H1 (cell line): ENCODE measurements around the gene TNRC6C. TPM values are rescaled to one million over a fixed set of nuclear protein-coding genes. Genes with fewer than 3 reads are reported as not detected.

ENCODE experiments used
- CTCF ChIA-PET: fragments of 300-600 bp; sonication (Branson Sonifier 250); formaldehyde crosslinking; loops from one replicate; lab custom pipeline; 2021; ENCODE audit not compliant: partially characterized antibody; lab: Charles Lee
- POLR2A ChIA-PET: fragments of 300-600 bp; sonication (Branson Sonifier 250); formaldehyde crosslinking; loops from one replicate; lab custom pipeline; 2021; ENCODE audit warnings: inconsistent platforms; ENCODE audit not compliant: partially characterized antibody; lab: Charles Lee
- DNase-seq, 2 experiments: peaks; one replicate each; pipeline versions ENCODE4 v3.0.0 to v3.0.0-alpha.2; 2010 to 2022; ENCODE audit warnings: low spot score in 2 of 2, low read depth in 1 of 2, mixed read lengths in 1 of 2
- FAIRE-seq: peaks from 2 replicates; lab custom pipeline; 2011; peaks lifted over from hg19 to GRCh38; lab: Jason Lieb, UNC
- H2AFZ ChIP-seq: 2 replicates; pipeline ENCODE4 v1.8.1; 2012; ENCODE audit warnings: low read length, inconsistent platforms
- H2AK5ac ChIP-seq: 2 replicates; pipeline ENCODE4 v1.6.1; 2013; ENCODE audit warnings: low read depth, low read length
- H2BK120ac ChIP-seq: replicated peaks from 2 replicates; pipeline ENCODE3; 2013; ENCODE audit warnings: low read depth, low read length, inconsistent platforms
- H2BK12ac ChIP-seq: 2 replicates; pipeline ENCODE4 v1.6.1; 2013; ENCODE audit warnings: low read depth, low read length
- H2BK15ac ChIP-seq: 2 replicates; pipeline ENCODE4 v1.6.1; 2013; ENCODE audit warnings: low read length
- H2BK20ac ChIP-seq: 2 replicates; pipeline ENCODE4 v1.6.1; 2013; ENCODE audit warnings: low read length
- H2BK5ac ChIP-seq: 2 replicates; pipeline ENCODE4 v1.6.1; 2013; ENCODE audit warnings: low read depth, low read length
- H3K14ac ChIP-seq: 2 replicates; pipeline ENCODE4 v1.6.1; 2013; ENCODE audit warnings: inconsistent platforms; ENCODE audit not compliant: insufficient read length
- H3K18ac ChIP-seq: 2 replicates; pipeline ENCODE4 v1.6.1; 2013; ENCODE audit warnings: low read length; ENCODE audit errors: extremely low read depth
- H3K23ac ChIP-seq: 2 replicates; pipeline ENCODE4 v1.6.1; 2013; ENCODE audit warnings: inconsistent platforms; ENCODE audit not compliant: insufficient read length
- H3K23me2 ChIP-seq: 2 replicates; pipeline ENCODE4 v1.6.1; 2013; ENCODE audit warnings: low read depth, low read length
- H3K27ac ChIP-seq: 2 replicates; pipeline ENCODE4 v1.6.1; 2011; ENCODE audit warnings: low read depth, low read length, inconsistent platforms
- H3K27me3 ChIP-seq, 4 experiments: replicated peaks in 1 of 4; 1 replicate in 1 of 4; 2 replicates in 3 of 4; pipeline versions ENCODE4 v1.6.1 to v1.8.1; 2011 to 2013; ENCODE audit warnings: low read length in 3 of 4, mild to moderate bottlenecking in 3 of 4, inconsistent platforms in 2 of 4, mixed read lengths in 2 of 4, moderate library complexity in 1 of 4; ENCODE audit not compliant: control insufficient read depth in 3 of 4, insufficient read depth in 3 of 4; ENCODE audit errors: extremely low read depth in 1 of 4
- H3K36me3 ChIP-seq, 4 experiments: 2 replicates each; pipeline versions ENCODE4 v1.6.1 to v1.8.1; 2011 to 2013; ENCODE audit warnings: mild to moderate bottlenecking in 4 of 4, low read length in 3 of 4, moderate library complexity in 2 of 4, control low read depth in 1 of 4, inconsistent platforms in 1 of 4; ENCODE audit not compliant: insufficient read depth in 4 of 4, control insufficient read depth in 2 of 4
- H3K4ac ChIP-seq: replicated peaks from 2 replicates; pipeline ENCODE3; 2013; ENCODE audit warnings: low read length, low read depth, mixed read lengths, inconsistent platforms; ENCODE audit not compliant: insufficient read length
- H3K4me1 ChIP-seq, 4 experiments: replicated peaks in 1 of 4; 1 replicate in 1 of 4; 2 replicates in 3 of 4; pipeline versions ENCODE4 v1.6.1 to v1.8.1; 2011 to 2013; ENCODE audit warnings: low read length in 3 of 4, inconsistent platforms in 2 of 4, mixed read lengths in 1 of 4; ENCODE audit not compliant: insufficient read depth in 4 of 4, control insufficient read depth in 3 of 4
- H3K4me2 ChIP-seq, 2 experiments: 2 replicates each; pipeline versions ENCODE4 v1.6.1 to v1.8.1; 2011 to 2013; ENCODE audit warnings: low read depth in 2 of 2, low read length in 2 of 2, control low read depth in 1 of 2, inconsistent platforms in 1 of 2, mild to moderate bottlenecking in 1 of 2; ENCODE audit not compliant: insufficient read depth in 1 of 2
- H3K4me3 ChIP-seq, 4 experiments: fragments of 200-600, 300-600 bp in 1 of 4; sonication (generic), shearing (Covaris generic), sonication (Bioruptor Twin) in 1 of 4; 2 replicates each; pipeline versions ENCODE4 v1.5.1 to v1.8.1; 2011 to 2016; ENCODE audit warnings: low read length in 4 of 4, low read depth in 3 of 4, control low read depth in 2 of 4, inconsistent platforms in 2 of 4, mild to moderate bottlenecking in 2 of 4, mixed read lengths in 1 of 4, moderate library complexity in 1 of 4; ENCODE audit not compliant: insufficient read depth in 2 of 4; ENCODE audit errors: extremely low read depth in 1 of 4
- H3K56ac ChIP-seq: replicated peaks from 2 replicates; pipeline ENCODE3; 2013; ENCODE audit warnings: low read depth, mild to moderate bottlenecking, mixed read lengths, low read length, inconsistent platforms; ENCODE audit not compliant: insufficient read length
- H3K79me1 ChIP-seq: 2 replicates; pipeline ENCODE4 v1.6.1; 2013; ENCODE audit warnings: low read depth, low read length, control low read depth
- H3K79me2 ChIP-seq, 2 experiments: 2 replicates each; pipeline versions ENCODE4 v1.6.1 to v1.8.1; 2012 to 2013; ENCODE audit warnings: low read length in 2 of 2, mild to moderate bottlenecking in 2 of 2, inconsistent platforms in 1 of 2; ENCODE audit not compliant: insufficient read depth in 2 of 2, control insufficient read depth in 1 of 2
- H3K9ac ChIP-seq, 4 experiments: replicated peaks in 1 of 4; 1 replicate in 1 of 4; 2 replicates in 3 of 4; pipeline versions ENCODE4 v1.6.1 to v1.8.1; 2011 to 2013; ENCODE audit warnings: low read depth in 3 of 4, low read length in 3 of 4, control low read depth in 2 of 4, mild to moderate bottlenecking in 2 of 4, moderate library complexity in 2 of 4, inconsistent platforms in 1 of 4; ENCODE audit errors: extremely low read depth in 1 of 4
- H3K9me3 ChIP-seq, 2 experiments: 2 replicates each; pipeline versions ENCODE4 v1.6.1 to v1.8.1; 2012 to 2013; ENCODE audit warnings: mild to moderate bottlenecking in 2 of 2, moderate library complexity in 2 of 2, control low read depth in 1 of 2, inconsistent platforms in 1 of 2, low read depth in 1 of 2, low read length in 1 of 2, mixed read lengths in 1 of 2; ENCODE audit not compliant: insufficient read depth in 2 of 2
- H4K20me1 ChIP-seq, 2 experiments: replicated peaks in 1 of 2; 2 replicates each; pipeline versions ENCODE3 to v1.8.1; 2011 to 2013; ENCODE audit warnings: inconsistent platforms in 2 of 2, low read length in 2 of 2, mild to moderate bottlenecking in 1 of 2; ENCODE audit not compliant: insufficient read depth in 2 of 2, control insufficient read depth in 1 of 2
- H4K5ac ChIP-seq: 2 replicates; pipeline ENCODE4 v1.6.1; 2013; ENCODE audit warnings: low read length, low read depth, mixed read lengths, inconsistent platforms; ENCODE audit not compliant: insufficient read length
- H4K8ac ChIP-seq: 2 replicates; pipeline ENCODE4 v1.8.0; 2013; ENCODE audit warnings: mild to moderate bottlenecking, moderate library complexity, low read length, inconsistent platforms; ENCODE audit not compliant: insufficient read depth; ENCODE audit errors: extremely low read depth
- H4K91ac ChIP-seq: replicated peaks from 2 replicates; pipeline ENCODE3; 2013; ENCODE audit warnings: low read length, mixed read lengths, inconsistent platforms; ENCODE audit not compliant: insufficient read length
- ATF2 ChIP-seq: IDR thresholded peaks from 2 replicates; pipeline ENCODE4 v1.6.1; 2012; ENCODE audit warnings: low read length, inconsistent platforms
- HDAC2 ChIP-seq, 2 experiments: fragments of 300-600 bp in 1 of 2; sonication (generic) in 1 of 2; IDR thresholded peaks; 2 replicates each; pipeline ENCODE4 v1.6.1; 2011 to 2012; ENCODE audit warnings: low read depth in 2 of 2, low read length in 2 of 2, mild to moderate bottlenecking in 2 of 2, moderate library complexity in 2 of 2, borderline replicate concordance in 1 of 2, inconsistent platforms in 1 of 2
- MAFK ChIP-seq: IDR thresholded peaks from 2 replicates; pipeline ENCODE4 v1.6.1; 2012; ENCODE audit warnings: low read depth, mild to moderate bottlenecking, improper control_type of control experiment, low read length
- NRF1 ChIP-seq: IDR thresholded peaks from 2 replicates; pipeline ENCODE4 v1.6.1; 2011; ENCODE audit warnings: mild to moderate bottlenecking, low read depth, low read length, improper control_type of control experiment
- RAD21 ChIP-seq, 2 experiments: IDR thresholded peaks in 1 of 2; conservative IDR thresholded peaks in 1 of 2; 2 replicates each; pipeline ENCODE4 v1.6.1; 2011; ENCODE audit warnings: low read depth in 2 of 2, low read length in 2 of 2, improper control_type of control experiment in 1 of 2, inconsistent platforms in 1 of 2, mild to moderate bottlenecking in 1 of 2, moderate library complexity in 1 of 2
- RXRA ChIP-seq: IDR thresholded peaks from 2 replicates; pipeline ENCODE4 v1.6.1; 2011; ENCODE audit warnings: low read depth, mild to moderate bottlenecking, low read length, moderate library complexity; ENCODE audit not compliant: insufficient read depth
- SAP30 ChIP-seq: fragments of 300-600 bp; sonication (generic); IDR thresholded peaks from 2 replicates; pipeline ENCODE4 v1.7.1; 2012; ENCODE audit warnings: low read length, moderate library complexity, mild to moderate bottlenecking, inconsistent platforms; ENCODE audit not compliant: insufficient read depth, insufficient replicate concordance
- SIRT6 ChIP-seq: IDR thresholded peaks from one replicate; pipeline ENCODE4 v1.7.1; 2012; ENCODE audit warnings: low read length, inconsistent platforms
- SIX5 ChIP-seq: IDR thresholded peaks from 2 replicates; pipeline ENCODE4 v1.6.1; 2011; ENCODE audit warnings: mild to moderate bottlenecking, low read depth, low read length
- SP4 ChIP-seq: IDR thresholded peaks from 2 replicates; pipeline ENCODE4 v1.6.1; 2012; ENCODE audit warnings: low read length, inconsistent platforms
- SUZ12 ChIP-seq: fragments of 200-600 bp; sonication (generic); IDR thresholded peaks from 2 replicates; pipeline ENCODE4 v1.6.1; 2012; ENCODE audit warnings: mild to moderate bottlenecking, inconsistent platforms, low read length, moderate library complexity, mixed read lengths
- TAF1 ChIP-seq: IDR thresholded peaks from 2 replicates; pipeline ENCODE4 v1.6.1; 2011; ENCODE audit warnings: mild to moderate bottlenecking, low read depth, low read length
- WGBS, 2 experiments: shearing (Covaris generic) in 1 of 2; methylation state at CpG; one replicate each; pipeline versions ENCODE4 v1.1.6 to v1.1.7; 2013 to 2015; ENCODE audit warnings: low lambda C conversion rate in 2 of 2, mixed read lengths in 2 of 2, inconsistent platforms in 1 of 2, low coverage in 1 of 2, missing lambda C conversion rate in 1 of 2; ENCODE audit not compliant: insufficient replicate concordance in 2 of 2, insufficient coverage in 1 of 2, insufficient read length in 1 of 2; ENCODE audit errors: extremely low coverage in 1 of 2, missing lambda C conversion rate in 1 of 2; 5-methylcytosine and 5-hydroxymethylcytosine counted together
- polyA plus RNA-seq, 7 experiments: library from polyadenylated mRNA; depleted of rRNA in 3 of 7; stranded (reverse) in 5 of 7; unstranded in 2 of 7; fragments of >200 nt in 5 of 7; fragments of 200-250 nt in 2 of 7; gene quantifications; 1 replicate in 5 of 7; 2 replicates in 1 of 7; 4 replicates in 1 of 7; pipeline versions ENCODE4 v1.2.1 to v1.2.3, GENCODE V29; 2011 to 2013; ENCODE audit warnings: missing spikeins in 2 of 7, mixed read lengths in 2 of 7
- total RNA-seq: library from RNA; stranded (reverse); fragmentation: NEBNext Ultra II Directional; extraction: Animal tissue kit (Norgen Biotek cat#: 25700); gene quantifications from 2 replicates; pipeline ENCODE4 v1.2.1, GENCODE V29; 2021

Gene TNRC6C
- total and polyA plus RNA-seq, 2 of the 8 experiments (the other 6 are each of a cell fraction or from before 2014, with no cell fraction given) = 2.8 to 28.9 TPM

- H3K4me1 ChIP-seq = peaks cover 0 to 3% (median 0%) of the 10 kb centered on the region in 4 experiments; a peak in 3 of 7 replicates
- TF ChIP-seq SUZ12 = no peak
- no peak for TF ChIP-seq SAP30
- no peak for TF ChIP-seq TAF1
- no peak for TF ChIP-seq SP4
- no peak for TF ChIP-seq RAD21 (IDR thresholded peaks at IDR 0.05 in 1 of 2, conservative IDR thresholded peaks at IDR 0.05 in 1 of 2; ENCODE audit: low read depth in 2 of 2, low read length in 2 of 2)
- TF ChIP-seq MAFK = no peak
- TF ChIP-seq RXRA = no peak
- TF ChIP-seq HDAC2 (IDR thresholded peaks at IDR 0.05; ENCODE audit: borderline replicate concordance in 1 of 2, low read depth in 2 of 2, low read length in 2 of 2) = no peak
- TF ChIP-seq SIX5 = no peak
- TF ChIP-seq ATF2 = no peak
- TF ChIP-seq NRF1 = no peak
- no peak for TF ChIP-seq SIRT6
Observed at GRCh38 chr17:77966476-77966875, 8.0 kb downstream of the TNRC6C start.

More at GRCh38 chr17:77966476-77966875, 8.0 kb downstream of the TNRC6C start:
- H3K9ac ChIP-seq = no peak overlapping the region
- H4K91ac ChIP-seq = no peak overlapping the region
- no peak overlapping the region for H3K4ac ChIP-seq
- H2BK20ac ChIP-seq = no peak overlapping the region
- DNase-seq (no peak), FAIRE-seq (no peak)
- H2BK15ac ChIP-seq = no peak overlapping the region
- no peak overlapping the region for H2BK12ac ChIP-seq
- no peaks in the 10 kb centered on the region for H3K36me3 ChIP-seq
- POLR2A ChIA-PET = interaction anchor here (1.6 kb wide), 1 partner anchor 8 kb away, joined by 6 read pairs; the partner anchor contains the start of gene TNRC6C
- no peak overlapping the region for H3K4me3 ChIP-seq
- H2BK5ac ChIP-seq = no peak overlapping the region
- H3K18ac ChIP-seq = no peak overlapping the region
- H3K27me3 ChIP-seq = no peaks in the 10 kb centered on the region
- H3K4me2 ChIP-seq = no peak overlapping the region
- peaks cover 7 to 97% of the 10 kb centered on the region in 2 experiments; a peak in 3 of 4 replicates for H3K79me2 ChIP-seq
- no peaks in the 10 kb centered on the region for H3K23me2 ChIP-seq
- H3K56ac ChIP-seq = no peak overlapping the region
- 84% methylated on average over 2 of the region's 2 CpGs; no CpG with 5 or more reads in 1 of the 2 experiments for WGBS, 2 experiments
- no peak overlapping the region for H3K27ac ChIP-seq
- no peak overlapping the region for H2AK5ac ChIP-seq
- H4K8ac ChIP-seq = no peak overlapping the region
- H3K14ac ChIP-seq = no peak overlapping the region
- no peaks in the 10 kb centered on the region for H3K9me3 ChIP-seq
- H4K5ac ChIP-seq = no peak overlapping the region
- CTCF ChIA-PET = interaction anchor here (1.3 to 2.0 kb wide), 2 partner anchors 47 to 74 kb away, joined by 6 to 8 read pairs; no protein-coding TSS in a partner anchor
- no peak overlapping the region for H3K23ac ChIP-seq
- H3K79me1 ChIP-seq = peaks cover 7% of the 10 kb centered on the region; the same call in 1 of the 2 replicates
- H2AFZ ChIP-seq = no peak overlapping the region
- H2BK120ac ChIP-seq = no peak overlapping the region
- H4K20me1 ChIP-seq = peaks cover 0 to 9% of the 10 kb centered on the region in 2 experiments
